HUES6 (cell line): Measurements from ENCODE around the gene ANO4.

Experiments
- H3K27ac ChIP-seq: 2 replicates; pipeline ENCODE4 v1.7.0; 2013; ENCODE audit warnings: low read depth, mild to moderate bottlenecking, low read length, inconsistent platforms
- H3K27me3 ChIP-seq: 2 replicates; pipeline ENCODE4 v1.6.1; 2013; ENCODE audit warnings: low read length; ENCODE audit not compliant: control insufficient read depth, insufficient read depth
- H3K36me3 ChIP-seq: 2 replicates; pipeline ENCODE4 v1.6.1; 2013; ENCODE audit warnings: low read length; ENCODE audit not compliant: control insufficient read depth, insufficient read depth
- H3K4me1 ChIP-seq: 2 replicates; pipeline ENCODE4 v1.6.1; 2013; ENCODE audit warnings: low read length; ENCODE audit not compliant: control insufficient read depth, insufficient read depth
- H3K4me3 ChIP-seq: 2 replicates; pipeline ENCODE4 v1.5.1; 2013; ENCODE audit warnings: low read depth, low read length
- H3K9ac ChIP-seq: one replicate; pipeline ENCODE4 v1.6.1; 2013; ENCODE audit warnings: mild to moderate bottlenecking, low read length
- H3K9me3 ChIP-seq: 2 replicates; pipeline ENCODE4 v1.6.1; 2013; ENCODE audit warnings: low read depth, low read length; ENCODE audit not compliant: control insufficient read depth, insufficient read depth

The ANO4 gene

GRCh38 chr12:100970894-100971293 lies 176.3 kb downstream of the ANO4 start:
- H3K36me3 ChIP-seq = no peaks in the 10 kb centered on the region
- H3K4me1 ChIP-seq = peaks cover 12% of the 10 kb centered on the region; the same call in 1 of the 2 replicates
- no peak overlapping the region for H3K9ac ChIP-seq
- H3K4me3 ChIP-seq = no peak overlapping the region
- no peak overlapping the region for H3K27ac ChIP-seq
- H3K27me3 ChIP-seq = no peaks in the 10 kb centered on the region
- H3K9me3 ChIP-seq = no peaks in the 10 kb centered on the region

GRCh38 chr12:100972121-100972520 lies 177.5 kb downstream of the ANO4 start:
- Histone ChIP-seq H3K9ac (no peak overlapping the region), H3K27me3 (no peaks in the 10 kb centered on the region), H3K36me3 (no peaks in the 10 kb centered on the region), H3K27ac (no peak overlapping the region), H3K9me3 (no peaks in the 10 kb centered on the region), H3K4me3 (no peak overlapping the region), H3K4me1 (peaks cover 12% of the 10 kb centered on the region; the same call in 1 of the 2 replicates)

GRCh38 chr12:100974341-100974740 lies 179.8 kb downstream of the ANO4 start:
- Histone ChIP-seq H3K36me3 (no peaks in the 10 kb centered on the region), H3K4me3 (no peak overlapping the region), H3K9ac (no peak overlapping the region), H3K4me1 (peaks cover 12% of the 10 kb centered on the region; the same call in 1 of the 2 replicates), H3K9me3 (no peaks in the 10 kb centered on the region), H3K27me3 (no peaks in the 10 kb centered on the region), H3K27ac (no peak overlapping the region)

- H3K9ac ChIP-seq = no peak overlapping the region
- H3K4me1 ChIP-seq = peaks cover 12% of the 10 kb centered on the region; the same call in 1 of the 2 replicates
- no peaks in the 10 kb centered on the region for H3K36me3 ChIP-seq
- no peaks in the 10 kb centered on the region for H3K9me3 ChIP-seq
- no peak overlapping the region for H3K27ac ChIP-seq
- no peaks in the 10 kb centered on the region for H3K27me3 ChIP-seq
- no peak overlapping the region for H3K4me3 ChIP-seq
These were observed 180.2 kb downstream of the ANO4 start for GRCh38 chr12:100974747-100975146.

- Histone ChIP-seq H3K9me3 (no peaks in the 10 kb centered on the region), H3K4me1 (peaks cover 4% of the 10 kb centered on the region; the same call in 1 of the 2 replicates)
These were observed 182.2 kb downstream of the ANO4 start for GRCh38 chr12:100976735-100977134.

GRCh38 chr12:100980856-100981255 lies 186.3 kb downstream of the ANO4 start:
- no peak overlapping the region for H3K4me3 ChIP-seq
- no peaks in the 10 kb centered on the region for H3K4me1 ChIP-seq
- no peak overlapping the region for H3K9ac ChIP-seq
- no peak overlapping the region for H3K27ac ChIP-seq
- H3K27me3 ChIP-seq = no peaks in the 10 kb centered on the region
- no peaks in the 10 kb centered on the region for H3K9me3 ChIP-seq
- H3K36me3 ChIP-seq = no peaks in the 10 kb centered on the region

More at GRCh38 chr12:100976735-100977134, 182.2 kb downstream of the ANO4 start:
- H3K27me3 ChIP-seq = no peaks in the 10 kb centered on the region
- no peak overlapping the region for H3K27ac ChIP-seq
- H3K9ac ChIP-seq = no peak overlapping the region
- no peak overlapping the region for H3K4me3 ChIP-seq
- no peaks in the 10 kb centered on the region for H3K36me3 ChIP-seq

- Histone ChIP-seq H3K4me3 (no peak overlapping the region), H3K4me1 (peaks cover 11% of the 10 kb centered on the region), H3K27me3 (no peaks in the 10 kb centered on the region), H3K36me3 (no peaks in the 10 kb centered on the region), H3K9me3 (no peaks in the 10 kb centered on the region), H3K27ac (no peak overlapping the region), H3K9ac (no peak overlapping the region)
These were observed 188.1 kb downstream of the ANO4 start for GRCh38 chr12:100982511-100983183.

- Histone ChIP-seq H3K36me3 (no peaks in the 10 kb centered on the region), H3K9me3 (no peaks in the 10 kb centered on the region), H3K27me3 (no peaks in the 10 kb centered on the region), H3K4me1 (peaks cover 18% of the 10 kb centered on the region), H3K4me3 (no peak overlapping the region), H3K27ac (no peak overlapping the region), H3K9ac (no peak overlapping the region)
These were observed 190.2 kb downstream of the ANO4 start for GRCh38 chr12:100984796-100985195.

- H3K4me1 ChIP-seq = peaks cover 18% of the 10 kb centered on the region
- no peaks in the 10 kb centered on the region for H3K9me3 ChIP-seq
- H3K36me3 ChIP-seq = no peaks in the 10 kb centered on the region
- no peak overlapping the region for H3K9ac ChIP-seq
- H3K27me3 ChIP-seq = no peaks in the 10 kb centered on the region
- H3K4me3 ChIP-seq = no peak overlapping the region
- H3K27ac ChIP-seq = no peak overlapping the region
These were observed 192.3 kb downstream of the ANO4 start for GRCh38 chr12:100986595-100987547.

- Histone ChIP-seq H3K36me3 (no peaks in the 10 kb centered on the region), H3K27me3 (no peaks in the 10 kb centered on the region), H3K9me3 (no peaks in the 10 kb centered on the region), H3K4me3 (no peak overlapping the region), H3K4me1 (peaks cover 18% of the 10 kb centered on the region), H3K9ac (no peak overlapping the region), H3K27ac (no peak overlapping the region)
These were observed 193.3 kb downstream of the ANO4 start for GRCh38 chr12:100987552-100988521.
